Measurements from ENCODE around the gene DFFA.

GRCh38 chr1:10475510-10475909 is 3.2 kb upstream of the DFFA start:
- TF ChIP-seq ZNF3 (CRISPR knock-in tag; IDR thresholded peaks at IDR 0.05) (no peak), ZNF133 (CRISPR knock-in tag; IDR thresholded peaks at IDR 0.05) (no peak), POLR2A (conservative IDR thresholded peaks at IDR 0.05) (no peak), GTF2B (IDR thresholded peaks at IDR 0.05; ENCODE audit: extremely low read depth, insufficient read length) (no peak), SP2 (IDR thresholded peaks at IDR 0.05; ENCODE audit: extremely low read depth, low read depth, low read length, poor library complexity, severe bottlenecking) (no peak), CHD1 (IDR thresholded peaks at IDR 0.05; ENCODE audit: low read length) (no peak)
- TF ChIP-seq, protein P1, sequence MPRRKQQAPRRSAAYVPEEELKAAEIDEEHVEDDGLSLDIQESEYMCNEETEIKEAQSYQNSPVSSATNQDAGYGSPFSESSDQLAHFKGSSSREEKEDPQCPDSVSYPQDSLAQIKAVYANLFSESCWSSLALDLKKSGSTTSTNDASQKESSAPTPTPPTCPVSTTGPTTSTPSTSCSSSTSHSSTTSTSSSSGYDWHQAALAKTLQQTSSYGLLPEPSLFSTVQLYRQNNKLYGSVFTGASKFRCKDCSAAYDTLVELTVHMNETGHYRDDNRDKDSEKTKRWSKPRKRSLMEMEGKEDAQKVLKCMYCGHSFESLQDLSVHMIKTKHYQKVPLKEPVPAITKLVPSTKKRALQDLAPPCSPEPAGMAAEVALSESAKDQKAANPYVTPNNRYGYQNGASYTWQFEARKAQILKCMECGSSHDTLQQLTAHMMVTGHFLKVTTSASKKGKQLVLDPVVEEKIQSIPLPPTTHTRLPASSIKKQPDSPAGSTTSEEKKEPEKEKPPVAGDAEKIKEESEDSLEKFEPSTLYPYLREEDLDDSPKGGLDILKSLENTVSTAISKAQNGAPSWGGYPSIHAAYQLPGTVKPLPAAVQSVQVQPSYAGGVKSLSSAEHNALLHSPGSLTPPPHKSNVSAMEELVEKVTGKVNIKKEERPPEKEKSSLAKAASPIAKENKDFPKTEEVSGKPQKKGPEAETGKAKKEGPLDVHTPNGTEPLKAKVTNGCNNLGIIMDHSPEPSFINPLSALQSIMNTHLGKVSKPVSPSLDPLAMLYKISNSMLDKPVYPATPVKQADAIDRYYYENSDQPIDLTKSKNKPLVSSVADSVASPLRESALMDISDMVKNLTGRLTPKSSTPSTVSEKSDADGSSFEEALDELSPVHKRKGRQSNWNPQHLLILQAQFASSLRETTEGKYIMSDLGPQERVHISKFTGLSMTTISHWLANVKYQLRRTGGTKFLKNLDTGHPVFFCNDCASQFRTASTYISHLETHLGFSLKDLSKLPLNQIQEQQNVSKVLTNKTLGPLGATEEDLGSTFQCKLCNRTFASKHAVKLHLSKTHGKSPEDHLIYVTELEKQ (CRISPR knock-in tag; IDR thresholded peaks at IDR 0.05): no peak

Measured in K562 (cell line).